Measurements from ENCODE around the gene GALNT17. TPM values are rescaled to one million over a fixed set of nuclear protein-coding genes. Genes with fewer than 3 reads are reported as not detected.

The GALNT17 gene
- total and polyA plus RNA-seq, 12 donors, result 15.1 to 87.0 (median 55.4) TPM

- Histone ChIP-seq H3K4me3 (no peak overlapping the region), H3K27me3 (no peaks in the 10 kb centered on the region), H3K27ac (peak overlapping the region in 2 of 10 donors; percentile 15 to 34), H3K9me3 (peaks cover 0 to 14% (median 0%) of the 10 kb centered on the region in 11 donors), H3K4me1 (peaks cover 0 to 9% (median 0%) of the 10 kb centered on the region in 9 donors), H3K36me3 (no peaks in the 10 kb centered on the region)
- intact Hi-C loops (cut with DNase I), result loop anchor here in 2 of 10 donors (2.0 to 10.0 kb wide), 2 partner anchors 43 to 61 kb away; no protein-coding TSS in a partner anchor
- 44 to 48% methylated on average over 3 of the region's 3 CpGs for WGBS, 2 donors
- ATAC-seq (no peak), DNase-seq (no peak)
- no peak for TF ChIP-seq CTCF (IDR thresholded peaks at IDR 0.05)
These were observed 181.6 kb downstream of the GALNT17 start for GRCh38 chr7:71313553-71313952.

- Histone ChIP-seq H3K9me3 (peaks cover 0 to 7% (median 0%) of the 10 kb centered on the region in 11 donors), H3K4me3 (no peak overlapping the region), H3K36me3 (no peaks in the 10 kb centered on the region), H3K27ac (peak overlapping the region in 2 of 10 donors; percentile 28 to 52), H3K27me3 (no peaks in the 10 kb centered on the region), H3K4me1 (peaks cover 0 to 8% (median 0%) of the 10 kb centered on the region in 9 donors)
- 79 to 82% methylated on average over 2 of the region's 2 CpGs for WGBS, 2 donors
- ATAC-seq (peak in 1 of 8 donors; percentile 44), DNase-seq (no peak)
- intact Hi-C loops (cut with DNase I), result loop anchor here in 1 of 10 donors (10.0 kb wide), 1 partner anchor 84 kb away; no protein-coding TSS in a partner anchor
- TF ChIP-seq CTCF (IDR thresholded peaks at IDR 0.05), result no peak
These were observed 189.0 kb downstream of the GALNT17 start for GRCh38 chr7:71320916-71321315.

- WGBS, 2 donors, result 69 to 88% methylated on average over 6 of the region's 6 CpGs
- Histone ChIP-seq H3K4me3 (no peak overlapping the region), H3K4me1 (peaks cover 0 to 18% (median 0%) of the 10 kb centered on the region in 9 donors), H3K27me3 (no peaks in the 10 kb centered on the region), H3K27ac (no peak overlapping the region), H3K36me3 (no peaks in the 10 kb centered on the region), H3K9me3 (peaks cover 0 to 7% (median 0%) of the 10 kb centered on the region in 11 donors)
- intact Hi-C loops (cut with DNase I), result loop anchor here in 1 of 10 donors (10.0 kb wide), 1 partner anchor 83 kb away; no protein-coding TSS in a partner anchor
- DNase-seq (no peak), ATAC-seq (no peak)
- TF ChIP-seq CTCF (IDR thresholded peaks at IDR 0.05), result no peak
These were observed 190.3 kb downstream of the GALNT17 start for GRCh38 chr7:71322201-71322600.

GRCh38 chr7:71323726-71324125 is 191.8 kb downstream of the GALNT17 start:
- H3K27ac ChIP-seq, result no peak overlapping the region
- no peak overlapping the region for H3K4me3 ChIP-seq
- no peak for TF ChIP-seq CTCF (IDR thresholded peaks at IDR 0.05)
- DNase-seq (no peak), ATAC-seq (no peak)
- intact Hi-C loops (cut with DNase I), result loop anchor here in 1 of 10 donors (10.0 kb wide), 1 partner anchor 81 kb away; no protein-coding TSS in a partner anchor
- H3K27me3 ChIP-seq, result no peaks in the 10 kb centered on the region
- 68 to 70% methylated on average over 6 of the region's 6 CpGs for WGBS, 2 donors
- H3K36me3 ChIP-seq, result no peaks in the 10 kb centered on the region
- peaks cover 0 to 32% (median 12%) of the 10 kb centered on the region in 9 donors for H3K4me1 ChIP-seq
- peaks cover 0 to 7% (median 0%) of the 10 kb centered on the region in 11 donors for H3K9me3 ChIP-seq
